D721Med (cell line): ENCODE results near the gene DNAJC12.
"Not testable (repeated sequence)": the region's sequence is repeated elsewhere in the genome, so short reads cannot be mapped to it uniquely, and the experiment has no call there.

Experiments used
- DNase-seq: peaks from one replicate; pipeline ENCODE4 v3.0.0; 2011; ENCODE audit warnings: low spot score; ENCODE audit not compliant: insufficient read length
- FAIRE-seq: peaks from 2 replicates; lab custom pipeline; 2011; peaks lifted over from hg19 to GRCh38; lab: Jason Lieb, UNC
- CTCF ChIP-seq: IDR thresholded peaks from 2 replicates; pipeline ENCODE4 v1.5.1; 2012; ENCODE audit warnings: mild to moderate bottlenecking, control low read depth; ENCODE audit not compliant: insufficient read depth; ENCODE audit errors: missing control alignments

The DNAJC12 gene

GRCh38 chr10:67839951-67840350 is 2.0 kb upstream of the DNAJC12 start:
- DNase-seq (no peak), FAIRE-seq (no peak)
- TF ChIP-seq CTCF = no peak

GRCh38 chr10:67839511-67839910 is 1.5 kb upstream of the DNAJC12 start:
- FAIRE-seq, DNase-seq: not testable (repeated sequence)

GRCh38 chr10:67836972-67837371 is 1.0 kb downstream of the DNAJC12 start:
- FAIRE-seq = no peak
- DNase-seq = no peak
- TF ChIP-seq CTCF = no peak

GRCh38 chr10:67836488-67836887 is 1.5 kb downstream of the DNAJC12 start:
- no peak for DNase-seq

GRCh38 chr10:67835541-67836394 is 2.2 kb downstream of the DNAJC12 start:
- not testable (repeated sequence) for FAIRE-seq

More at GRCh38 chr10:67836488-67836887, 1.5 kb downstream of the DNAJC12 start:
- no peak for FAIRE-seq
- no peak for TF ChIP-seq CTCF

GRCh38 chr10:67834375-67834774 is 3.6 kb downstream of the DNAJC12 start:
- FAIRE-seq (no peak), DNase-seq (no peak)
- no peak for TF ChIP-seq CTCF

More at GRCh38 chr10:67835541-67836394, 2.2 kb downstream of the DNAJC12 start:
- DNase-seq = not testable (repeated sequence)

GRCh38 chr10:67827811-67828210 is 10.2 kb downstream of the DNAJC12 start:
- no peak for FAIRE-seq
- TF ChIP-seq CTCF = no peak

GRCh38 chr10:67819768-67820204 is 18.2 kb downstream of the DNAJC12 start:
- no peak for FAIRE-seq
- no peak for DNase-seq
- no peak for TF ChIP-seq CTCF

More at GRCh38 chr10:67827811-67828210, 10.2 kb downstream of the DNAJC12 start:
- no peak for DNase-seq
